Activated T-helper 1 cell treated with anti-CD3 and anti-CD28 coated beads, Interleukin-2, amount 50 U/mL, for 16 hours (primary cell): ENCODE results near the gene NUDT1.

Experiments used
- DNase-seq, 2 donors: peaks; one replicate each; pipeline ENCODE4 v3.0.0-alpha.2; 2020; ENCODE audit warnings: low read depth in 1 of 2, low spot score in 1 of 2

The NUDT1 gene

GRCh38 chr7:2247141-2247995 is 5.3 kb downstream of the NUDT1 start:
- DNase-seq: no peak

GRCh38 chr7:2248984-2249694 is 7.1 kb downstream of the NUDT1 start:
- DNase-seq: no peak

- DNase-seq: no peak
Observed at GRCh38 chr7:2249744-2250323, 7.8 kb downstream of the NUDT1 start.

GRCh38 chr7:2251381-2251780 is 9.4 kb downstream of the NUDT1 start:
- no peak for DNase-seq

GRCh38 chr7:2251841-2252771 is 10.1 kb downstream of the NUDT1 start:
- DNase-seq: no peak

GRCh38 chr7:2253021-2253420 is 11.0 kb downstream of the NUDT1 start:
- no peak for DNase-seq

GRCh38 chr7:2253525-2254244 is 11.7 kb downstream of the NUDT1 start:
- DNase-seq: no peak

- no peak for DNase-seq
Observed at GRCh38 chr7:2254429-2255144, 12.6 kb downstream of the NUDT1 start.

- DNase-seq: no peak
Observed at GRCh38 chr7:2255145-2256139, 13.4 kb downstream of the NUDT1 start.

- no peak for DNase-seq
Observed at GRCh38 chr7:2256306-2257045, 14.4 kb downstream of the NUDT1 start.

- no peak for DNase-seq
Observed at GRCh38 chr7:2257046-2257551, 15.1 kb downstream of the NUDT1 start.

- DNase-seq: no peak
Observed at GRCh38 chr7:2257651-2258050, 15.6 kb downstream of the NUDT1 start.

- no peak for DNase-seq
Observed at GRCh38 chr7:2258661-2259365, 16.8 kb downstream of the NUDT1 start.

- no peak for DNase-seq
Observed at GRCh38 chr7:2259480-2259879, 17.5 kb downstream of the NUDT1 start.

GRCh38 chr7:2260820-2261219 is 18.8 kb downstream of the NUDT1 start:
- no peak for DNase-seq

GRCh38 chr7:2261611-2262010 is 19.6 kb downstream of the NUDT1 start:
- no peak for DNase-seq

GRCh38 chr7:2263176-2263575 is 21.1 kb downstream of the NUDT1 start:
- DNase-seq: no peak
